ENCODE results near the gene TBC1D2. TPM values are rescaled to one million over a fixed set of nuclear protein-coding genes. Genes with fewer than 3 reads are reported as not detected.

The TBC1D2 gene, protein sequence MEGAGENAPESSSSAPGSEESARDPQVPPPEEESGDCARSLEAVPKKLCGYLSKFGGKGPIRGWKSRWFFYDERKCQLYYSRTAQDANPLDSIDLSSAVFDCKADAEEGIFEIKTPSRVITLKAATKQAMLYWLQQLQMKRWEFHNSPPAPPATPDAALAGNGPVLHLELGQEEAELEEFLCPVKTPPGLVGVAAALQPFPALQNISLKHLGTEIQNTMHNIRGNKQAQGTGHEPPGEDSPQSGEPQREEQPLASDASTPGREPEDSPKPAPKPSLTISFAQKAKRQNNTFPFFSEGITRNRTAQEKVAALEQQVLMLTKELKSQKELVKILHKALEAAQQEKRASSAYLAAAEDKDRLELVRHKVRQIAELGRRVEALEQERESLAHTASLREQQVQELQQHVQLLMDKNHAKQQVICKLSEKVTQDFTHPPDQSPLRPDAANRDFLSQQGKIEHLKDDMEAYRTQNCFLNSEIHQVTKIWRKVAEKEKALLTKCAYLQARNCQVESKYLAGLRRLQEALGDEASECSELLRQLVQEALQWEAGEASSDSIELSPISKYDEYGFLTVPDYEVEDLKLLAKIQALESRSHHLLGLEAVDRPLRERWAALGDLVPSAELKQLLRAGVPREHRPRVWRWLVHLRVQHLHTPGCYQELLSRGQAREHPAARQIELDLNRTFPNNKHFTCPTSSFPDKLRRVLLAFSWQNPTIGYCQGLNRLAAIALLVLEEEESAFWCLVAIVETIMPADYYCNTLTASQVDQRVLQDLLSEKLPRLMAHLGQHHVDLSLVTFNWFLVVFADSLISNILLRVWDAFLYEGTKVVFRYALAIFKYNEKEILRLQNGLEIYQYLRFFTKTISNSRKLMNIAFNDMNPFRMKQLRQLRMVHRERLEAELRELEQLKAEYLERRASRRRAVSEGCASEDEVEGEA
- total RNA-seq (11.5 TPM), polyA plus RNA-seq (10 to 100 TPM in 2 of 4 donors, 1 to 10 TPM in 2; 8.2 to 10.4 (median 9.7) TPM)

DNA sequence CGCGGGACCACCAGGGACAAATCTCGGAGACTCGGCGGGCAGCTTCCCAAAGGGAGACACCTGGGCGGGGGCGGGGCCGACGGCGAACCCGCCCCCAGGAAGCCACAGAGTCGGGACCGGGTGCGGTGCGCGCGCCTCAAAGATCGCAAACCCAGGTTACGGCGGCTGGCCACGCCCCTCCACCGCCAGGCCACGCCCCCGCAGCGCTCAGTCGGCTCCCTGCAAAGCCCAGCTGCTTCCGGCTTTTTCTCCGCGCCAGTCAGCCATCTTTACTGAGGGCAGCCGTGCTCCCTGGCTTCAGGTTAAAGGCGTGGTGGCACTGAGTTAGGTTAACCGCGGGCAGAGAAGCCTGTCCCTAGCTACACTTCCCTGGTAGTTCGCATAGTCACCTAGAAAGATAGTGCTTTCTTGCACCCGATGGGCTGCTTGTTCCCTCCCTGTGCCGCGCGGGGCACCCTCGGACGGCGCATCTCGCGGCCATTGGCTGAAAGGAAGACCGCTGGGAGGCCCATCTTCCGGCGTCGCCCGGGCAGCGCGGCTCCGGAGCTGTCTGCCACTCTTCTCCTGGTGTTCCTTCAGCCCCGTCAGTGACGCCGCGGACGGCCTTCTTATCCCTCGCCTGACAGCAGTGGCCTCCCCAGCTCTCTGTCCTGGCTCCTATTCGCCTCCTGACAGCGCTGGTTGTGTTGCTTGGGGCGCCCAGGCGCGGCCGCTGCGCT, at the start of gene TBC1D2:
Gene TBC1D2 (minus strand): TSS at position 72 of the 719 bp plus-strand sequence. CDS start 108 bp downstream, outside the sequence.
- peak within 1 kb of the TSS; percentile 93 to 100 (median 95) for H3K4me3 Mint-ChIP-seq
- peaks cover 3% of the 10 kb centered on the region for H3K36me3 Mint-ChIP-seq
- no peaks in the 10 kb centered on the region for H3K9me3 Mint-ChIP-seq
- H3K4me1 Mint-ChIP-seq = peaks cover 15 to 43% (median 27%) of the 10 kb centered on the region in 4 donors
- H3K4me3 ChIP-seq (ENCODE audit: low read depth, low read length) = peak within 1 kb of the TSS; percentile 93
- peaks cover 32% of the 10 kb centered on the region for H3K4me1 ChIP-seq (ENCODE audit: control insufficient read depth, insufficient read depth, low read length, poor library complexity, severe bottlenecking)
- H3K27me3 Mint-ChIP-seq = no peaks in the 10 kb centered on the region
- ATAC-seq (ENCODE audit: low read depth in 2 of 2) = peak; percentile 86 to 87
- peak; percentile 96 to 98 (median 97) for DNase-seq
- H3K9me3 ChIP-seq (ENCODE audit: control insufficient read depth in 2 of 2, low read length in 2 of 2) = no peaks in the 10 kb centered on the region
- H3K27me3 ChIP-seq (ENCODE audit: control insufficient read depth, insufficient read depth, low read length) = no peaks in the 10 kb centered on the region
- H3K27ac Mint-ChIP-seq = peak within 1 kb of the TSS; percentile 94 to 99 (median 98)
- peak within 1 kb of the TSS; percentile 87 for H3K27ac ChIP-seq (ENCODE audit: insufficient read depth, low read length, poor library complexity, severe bottlenecking)
- peaks cover 5% of the 10 kb centered on the region for H3K36me3 ChIP-seq (ENCODE audit: control insufficient read depth, insufficient read depth, low read length)

DNA sequence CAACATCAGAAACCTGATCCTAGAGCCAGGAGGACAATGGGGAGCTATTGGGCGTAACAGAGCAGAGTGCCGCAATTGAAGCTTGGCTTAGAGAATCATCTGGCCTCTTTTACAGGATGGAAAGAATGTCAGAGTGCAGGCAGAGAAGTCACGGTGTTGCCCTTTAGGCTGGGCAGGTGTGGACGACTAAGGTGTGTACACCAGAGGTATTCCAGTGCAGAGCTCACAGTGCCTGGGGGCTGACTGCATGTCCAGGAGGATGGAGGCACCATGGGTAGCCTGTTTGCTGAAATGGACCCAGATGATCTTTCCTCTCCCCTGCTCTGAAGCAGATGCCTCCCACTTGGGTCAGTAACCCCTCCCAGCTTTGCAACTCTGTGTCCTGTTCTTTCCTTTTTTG, 48.9 kb upstream of the TBC1D2 start:
- Histone ChIP-seq H3K27me3 (ENCODE audit: control insufficient read depth, insufficient read depth, low read length) (no peaks in the 10 kb centered on the region), H3K9me3 (ENCODE audit: control insufficient read depth in 2 of 2, low read length in 2 of 2) (no peaks in the 10 kb centered on the region), H3K27ac (ENCODE audit: insufficient read depth, low read length, poor library complexity, severe bottlenecking) (no peak overlapping the region), H3K4me1 (ENCODE audit: control insufficient read depth, insufficient read depth, low read length, poor library complexity, severe bottlenecking) (no peaks in the 10 kb centered on the region), H3K36me3 (ENCODE audit: control insufficient read depth, insufficient read depth, low read length) (no peaks in the 10 kb centered on the region), H3K4me3 (ENCODE audit: low read depth, low read length) (no peak overlapping the region)
- DNase-seq (no peak), ATAC-seq (ENCODE audit: low read depth in 2 of 2) (no peak)
- H3K9me3 Mint-ChIP-seq = no peaks in the 10 kb centered on the region
- H3K4me3 Mint-ChIP-seq = no peak overlapping the region
- peaks cover 10% of the 10 kb centered on the region for H3K27me3 Mint-ChIP-seq
- no peaks in the 10 kb centered on the region for H3K4me1 Mint-ChIP-seq
- peak overlapping the region in 1 of 3 donors; percentile 58 for H3K27ac Mint-ChIP-seq
- no peaks in the 10 kb centered on the region for H3K36me3 Mint-ChIP-seq

DNA sequence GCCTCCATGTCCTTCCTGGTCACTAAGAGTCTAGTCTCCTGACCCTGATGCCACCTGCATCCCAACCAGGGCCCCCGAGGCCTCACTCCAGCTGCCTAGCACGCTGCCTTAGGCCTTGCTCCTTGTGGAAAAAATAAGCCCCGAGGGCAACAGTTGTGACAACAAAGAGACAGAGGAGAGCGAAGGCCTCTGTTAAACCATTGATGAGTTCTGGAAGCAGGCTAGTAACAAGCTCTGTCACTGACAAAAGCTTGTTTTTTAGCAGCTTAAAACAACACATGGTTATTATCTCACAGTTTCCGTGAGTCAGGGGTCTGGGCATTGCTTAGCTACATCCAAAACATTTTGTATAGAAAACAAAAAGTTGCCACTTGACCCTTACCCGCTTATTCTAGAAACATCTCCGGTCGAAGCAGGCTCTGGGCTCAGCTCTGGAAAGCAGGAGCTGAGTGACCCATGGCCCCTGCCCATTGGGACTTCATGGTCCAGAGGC, 48.2 kb upstream of the TBC1D2 start:
- peak overlapping the region in 1 of 3 donors; percentile 58 for H3K27ac Mint-ChIP-seq

DNA sequence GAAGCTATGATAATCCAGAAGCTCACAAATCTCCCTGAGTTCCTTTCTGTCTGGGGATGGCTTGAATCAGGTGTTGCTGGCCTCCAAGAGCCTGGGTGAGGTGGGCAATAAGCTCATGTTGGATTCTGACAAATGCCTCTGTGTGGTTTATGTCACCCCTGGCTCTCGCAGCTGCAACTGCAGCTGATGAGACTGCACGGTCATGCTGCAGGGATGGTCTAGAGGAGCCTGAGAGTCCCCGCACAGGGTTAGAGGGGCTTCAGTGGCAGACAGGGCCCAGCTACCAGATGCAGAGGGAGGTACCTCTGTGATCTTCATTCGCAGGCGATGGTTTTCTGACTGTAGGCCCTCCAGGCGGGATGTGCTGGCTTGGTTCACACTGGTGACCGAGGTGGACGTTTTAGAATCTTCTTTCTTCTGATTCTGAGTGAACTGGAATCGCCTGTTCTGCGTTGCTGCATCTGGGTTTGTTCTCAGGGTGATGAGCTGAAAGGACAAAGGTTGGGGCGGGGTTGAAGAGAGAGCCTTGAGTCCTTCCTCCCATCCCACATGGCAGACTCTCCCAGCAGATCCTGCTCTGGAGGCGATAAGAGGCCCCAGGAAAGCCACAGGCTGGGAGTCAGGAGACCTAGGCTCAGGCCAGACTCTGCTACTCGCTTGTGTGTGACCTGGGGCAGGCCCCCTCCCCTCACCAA, 47.6 kb upstream of the TBC1D2 start:
- H3K27me3 Mint-ChIP-seq = peaks cover 6% of the 10 kb centered on the region
- no peak for ATAC-seq (ENCODE audit: low read depth in 2 of 2)
- Histone ChIP-seq H3K27ac (ENCODE audit: insufficient read depth, low read length, poor library complexity, severe bottlenecking) (no peak overlapping the region), H3K9me3 (ENCODE audit: control insufficient read depth in 2 of 2, low read length in 2 of 2) (no peaks in the 10 kb centered on the region), H3K27me3 (ENCODE audit: control insufficient read depth, insufficient read depth, low read length) (no peaks in the 10 kb centered on the region), H3K4me1 (ENCODE audit: control insufficient read depth, insufficient read depth, low read length, poor library complexity, severe bottlenecking) (no peaks in the 10 kb centered on the region), H3K36me3 (ENCODE audit: control insufficient read depth, insufficient read depth, low read length) (no peaks in the 10 kb centered on the region), H3K4me3 (ENCODE audit: low read depth, low read length) (no peak overlapping the region)
- H3K9me3 Mint-ChIP-seq = no peaks in the 10 kb centered on the region
- no peaks in the 10 kb centered on the region for H3K4me1 Mint-ChIP-seq
- no peaks in the 10 kb centered on the region for H3K36me3 Mint-ChIP-seq
- no peak for DNase-seq
- H3K27ac Mint-ChIP-seq = no peak overlapping the region
- no peak overlapping the region for H3K4me3 Mint-ChIP-seq

More for the DNA sequence above, 48.2 kb upstream of the TBC1D2 start:
- ATAC-seq (ENCODE audit: low read depth in 2 of 2) = no peak
- Histone ChIP-seq H3K4me3 (ENCODE audit: low read depth, low read length) (no peak overlapping the region), H3K27ac (ENCODE audit: insufficient read depth, low read length, poor library complexity, severe bottlenecking) (no peak overlapping the region), H3K27me3 (ENCODE audit: control insufficient read depth, insufficient read depth, low read length) (no peaks in the 10 kb centered on the region), H3K36me3 (ENCODE audit: control insufficient read depth, insufficient read depth, low read length) (no peaks in the 10 kb centered on the region), H3K4me1 (ENCODE audit: control insufficient read depth, insufficient read depth, low read length, poor library complexity, severe bottlenecking) (no peaks in the 10 kb centered on the region), H3K9me3 (ENCODE audit: control insufficient read depth in 2 of 2, low read length in 2 of 2) (no peaks in the 10 kb centered on the region)
- Mint-ChIP-seq H3K36me3 (no peaks in the 10 kb centered on the region), H3K4me1 (no peaks in the 10 kb centered on the region), H3K27me3 (peaks cover 10% of the 10 kb centered on the region), H3K4me3 (no peak overlapping the region), H3K9me3 (no peaks in the 10 kb centered on the region)
- DNase-seq = no peak

DNA sequence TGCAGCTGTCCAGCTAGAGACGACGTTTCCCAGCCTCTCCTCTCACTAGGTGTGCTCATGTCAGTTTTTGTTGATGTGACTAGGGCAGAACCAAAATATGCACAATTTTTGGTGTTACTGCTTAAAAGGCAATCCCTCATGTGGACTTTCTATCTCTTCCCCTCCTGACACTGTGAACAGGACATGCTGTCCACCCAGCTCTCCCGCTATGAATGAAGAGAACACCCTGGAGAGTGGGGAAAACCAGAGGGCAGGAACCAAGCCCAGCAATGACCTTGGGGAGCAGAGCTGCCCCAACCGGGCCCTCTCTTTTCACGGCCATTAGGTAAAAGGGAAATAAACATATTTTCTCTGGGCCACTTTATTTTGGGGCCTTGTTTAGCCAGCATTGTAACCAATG, 46.7 kb upstream of the TBC1D2 start:
- Mint-ChIP-seq H3K4me1 (no peaks in the 10 kb centered on the region), H3K9me3 (no peaks in the 10 kb centered on the region), H3K27ac (no peak overlapping the region), H3K27me3 (peaks cover 3% of the 10 kb centered on the region), H3K4me3 (no peak overlapping the region), H3K36me3 (no peaks in the 10 kb centered on the region)
- ATAC-seq (ENCODE audit: low read depth in 2 of 2) (no peak), DNase-seq (no peak)
- H3K27ac ChIP-seq (ENCODE audit: insufficient read depth, low read length, poor library complexity, severe bottlenecking) = no peak overlapping the region
- H3K27me3 ChIP-seq (ENCODE audit: control insufficient read depth, insufficient read depth, low read length) = no peaks in the 10 kb centered on the region
- no peak overlapping the region for H3K4me3 ChIP-seq (ENCODE audit: low read depth, low read length)
- H3K4me1 ChIP-seq (ENCODE audit: control insufficient read depth, insufficient read depth, low read length, poor library complexity, severe bottlenecking) = no peaks in the 10 kb centered on the region
- H3K36me3 ChIP-seq (ENCODE audit: control insufficient read depth, insufficient read depth, low read length) = no peaks in the 10 kb centered on the region
- H3K9me3 ChIP-seq (ENCODE audit: control insufficient read depth in 2 of 2, low read length in 2 of 2) = no peaks in the 10 kb centered on the region

DNA sequence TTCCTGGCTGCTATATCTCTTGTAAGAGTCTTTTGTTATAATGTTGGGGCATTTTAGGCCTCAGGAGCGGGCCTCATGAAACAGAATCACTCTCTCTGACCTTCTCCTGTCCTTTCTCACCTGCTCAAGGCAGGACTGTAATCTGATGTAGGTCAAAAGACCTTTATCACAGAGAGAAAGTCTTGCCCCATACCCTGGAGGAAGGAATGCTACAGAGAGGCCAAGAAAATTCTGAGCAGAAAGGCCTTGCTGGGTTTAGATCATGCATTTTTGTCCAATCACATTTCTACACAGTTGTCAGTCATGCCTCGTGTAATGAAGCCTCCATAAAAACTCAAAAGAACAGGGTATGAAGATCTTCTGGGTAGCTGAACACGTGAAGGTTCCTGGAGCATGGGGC, 45.2 kb upstream of the TBC1D2 start:
- no peak overlapping the region for H3K4me3 ChIP-seq (ENCODE audit: low read depth, low read length)
- H3K36me3 Mint-ChIP-seq = no peaks in the 10 kb centered on the region
- H3K9me3 ChIP-seq (ENCODE audit: control insufficient read depth in 2 of 2, low read length in 2 of 2) = no peaks in the 10 kb centered on the region
- DNase-seq (no peak), ATAC-seq (ENCODE audit: low read depth in 2 of 2) (no peak)
- H3K9me3 Mint-ChIP-seq = no peaks in the 10 kb centered on the region
- H3K27ac Mint-ChIP-seq = no peak overlapping the region
- no peak overlapping the region for H3K4me3 Mint-ChIP-seq
- no peaks in the 10 kb centered on the region for H3K27me3 Mint-ChIP-seq
- H3K4me1 ChIP-seq (ENCODE audit: control insufficient read depth, insufficient read depth, low read length, poor library complexity, severe bottlenecking) = no peaks in the 10 kb centered on the region
- no peaks in the 10 kb centered on the region for H3K27me3 ChIP-seq (ENCODE audit: control insufficient read depth, insufficient read depth, low read length)
- no peaks in the 10 kb centered on the region for H3K36me3 ChIP-seq (ENCODE audit: control insufficient read depth, insufficient read depth, low read length)
- no peaks in the 10 kb centered on the region for H3K4me1 Mint-ChIP-seq
- H3K27ac ChIP-seq (ENCODE audit: insufficient read depth, low read length, poor library complexity, severe bottlenecking) = no peak overlapping the region

DNA sequence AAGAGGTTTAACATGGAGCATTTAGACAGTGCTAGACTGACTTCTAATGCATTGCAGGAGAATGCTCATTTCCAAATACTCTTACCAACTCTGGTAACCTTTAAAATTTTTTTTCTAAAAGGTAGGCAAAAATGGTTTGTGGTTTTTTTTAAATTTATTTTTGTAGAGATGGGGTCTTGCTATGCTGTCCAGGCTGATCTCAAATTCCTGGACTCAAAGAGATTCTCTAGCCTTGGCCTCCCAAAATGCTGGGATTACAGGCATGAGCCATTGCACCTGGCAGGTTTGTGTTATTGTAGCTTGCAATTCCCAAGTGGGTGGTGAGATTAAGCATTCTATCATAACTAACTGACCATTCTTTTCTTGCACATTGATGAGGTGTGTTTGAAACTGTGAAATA, 43.0 kb upstream of the TBC1D2 start:
- H3K36me3 ChIP-seq (ENCODE audit: control insufficient read depth, insufficient read depth, low read length) = no peaks in the 10 kb centered on the region
- no peaks in the 10 kb centered on the region for H3K4me1 ChIP-seq (ENCODE audit: control insufficient read depth, insufficient read depth, low read length, poor library complexity, severe bottlenecking)
- Mint-ChIP-seq H3K4me3 (no peak overlapping the region), H3K9me3 (no peaks in the 10 kb centered on the region), H3K27ac (no peak overlapping the region), H3K36me3 (no peaks in the 10 kb centered on the region), H3K4me1 (no peaks in the 10 kb centered on the region), H3K27me3 (peaks cover 6% of the 10 kb centered on the region)
- no peak overlapping the region for H3K27ac ChIP-seq (ENCODE audit: insufficient read depth, low read length, poor library complexity, severe bottlenecking)
- H3K27me3 ChIP-seq (ENCODE audit: control insufficient read depth, insufficient read depth, low read length) = no peaks in the 10 kb centered on the region
- H3K4me3 ChIP-seq (ENCODE audit: low read depth, low read length) = no peak overlapping the region
- H3K9me3 ChIP-seq (ENCODE audit: control insufficient read depth in 2 of 2, low read length in 2 of 2) = no peaks in the 10 kb centered on the region
- no peak for ATAC-seq (ENCODE audit: low read depth in 2 of 2)
- DNase-seq = no peak
